Heart right ventricle (tissue), 16 donors: Measurements from ENCODE around the gene MUC5B. TPM values are rescaled to one million over a fixed set of nuclear protein-coding genes. Genes with fewer than 3 reads are reported as not detected.

Experiments
- ATAC-seq, 8 donors: fragments of 200-7000 bp; cut with Tn5 transposase; one replicate each; pipeline ENCODE4 v1.9.1; 2020; ENCODE audit warnings: mild to moderate bottlenecking in 8 of 8, moderate library complexity in 8 of 8, moderate number of reproducible peaks in 1 of 8
- DNase-seq, 2 donors: peaks; one replicate each; pipeline ENCODE4 v3.0.0-alpha.2; 2020
- H3K27ac ChIP-seq, 10 donors: fragments of 200-600 bp; sonication (generic) in 2 of 10; one replicate each; pipeline versions ENCODE4 v1.5.0 to v1.8.0; 2020 to 2022; ENCODE audit warnings: mild to moderate bottlenecking in 3 of 10
- H3K27me3 ChIP-seq, 7 donors: fragments of 200-600 bp; one replicate each; pipeline ENCODE4 v1.8.0; 2021 to 2022; ENCODE audit warnings: mild to moderate bottlenecking in 2 of 7
- H3K36me3 ChIP-seq, 9 donors: fragments of 200-600 bp; sonication (generic) in 1 of 9; one replicate each; pipeline versions ENCODE4 v1.5.0 to v1.8.0; 2020 to 2022; ENCODE audit warnings: mild to moderate bottlenecking in 2 of 9
- H3K4me1 ChIP-seq, 9 donors: fragments of 200-600 bp; sonication (generic) in 1 of 9; one replicate each; pipeline versions ENCODE4 v1.5.0 to v1.8.0; 2020 to 2022; ENCODE audit warnings: mild to moderate bottlenecking in 4 of 9
- H3K4me3 ChIP-seq, 10 donors: fragments of 200-600 bp; sonication (generic) in 2 of 10; one replicate each; pipeline versions ENCODE4 v1.5.0 to v1.8.0; 2020 to 2022; ENCODE audit warnings: mild to moderate bottlenecking in 7 of 10, moderate library complexity in 2 of 10
- H3K9me3 ChIP-seq, 11 donors: fragments of 200-600 bp in 10 of 11; sonication (generic) in 2 of 11; one replicate each; pipeline versions ENCODE4 v1.5.0 to v1.8.0; 2013 to 2022; ENCODE audit warnings: mild to moderate bottlenecking in 2 of 11, control low read depth in 1 of 11, moderate library complexity in 1 of 11
- CTCF ChIP-seq, 9 donors: fragments of 200-600 bp; sonication (generic) in 2 of 9; IDR thresholded peaks; one replicate each; pipeline versions ENCODE4 v1.5.0 to v1.8.0; 2021 to 2022; ENCODE audit warnings: antibody characterized with exemption in 9 of 9, mild to moderate bottlenecking in 5 of 9, moderate library complexity in 1 of 9
- WGBS, 2 donors: extraction: QIAGEN DNeasy Blood & Tissue Kit; methylation state at CpG; one replicate each; pipeline ENCODE4 v1.1.7; 2013; ENCODE audit warnings: inconsistent platforms in 1 of 2; 5-methylcytosine and 5-hydroxymethylcytosine counted together
- intact Hi-C, 10 donors: fragments of 100-400 bp; cut with DNase I; formaldehyde crosslinking; loops; one replicate each; pipeline versions ENCODE4 v1.11.1 to v1.14.2; 2022
- polyA plus RNA-seq, 2 donors: library from polyadenylated mRNA; stranded (reverse); fragments of 200-250 nt; gene quantifications; one replicate each; pipeline ENCODE4 v1.2.3, GENCODE V29; 2013
- total RNA-seq, 10 donors: library from RNA; stranded (reverse); fragmentation: NEBNext Ultra II Directional in 3 of 10; extraction: Animal tissue kit (Norgen Biotek cat#: 25700) in 3 of 10; gene quantifications; one replicate each; pipeline versions ENCODE4 v1.2.1 to v1.2.4, GENCODE V29; 2021 to 2023
- donor health status: Arrhythmogenic right ventricular cardiomyopathy.
- donor health status: ischemic (EF 13 %, LVEDD 7.1; RV severe dilation, severe dysfunction).
- donor health status: healthy with polysubstance abuse.
- donor health status: DM: no; HTN: yes; CAD: no.
- donor health status: DM: no; HTN: no; CAD: no.
- donor health status: ischemic (EF 25% LVEDD 6.9; RV normal size, moderate dysfunction).
- donor health status: ischemic (EF 25% LVEDD 5.7; RV mildly dilated, moderate dysfunction).
- donor health status: healthy.
- donor health status: DM: yes; HTN: yes; CAD: no.
- donor health status: Ischemic cardiomyopathy.
- donor health status: ischemic (EF 35%, LVEDD 5.7; RV mildly dilated, moderate dysfunction).
- donor health status: nonischemic (EF 11% LVEDD 7.7; RV severe dilation, severe dysfunction).
- donor health status: DM: yes; HTN: yes; CAD: no.
- donor health status: PGD.
- donor health status: ischemic (EF 29% LVEDD 5.4; RV normal size, mild dysfunction).
- donor health status: nonischemic (EF 23%, LVEDD 6.1; RV moderate dilation, normal function).

The MUC5B gene
- total and polyA plus RNA-seq, 12 donors = not detected

- intact Hi-C loops = loop anchor here in 3 of 10 donors (10.0 kb wide), 2 partner anchors 145 to 245 kb away; no protein-coding TSS in a partner anchor
- 82 to 87% methylated on average over 5 of the region's 5 CpGs for WGBS, 2 donors
- Histone ChIP-seq H3K9me3 (no peaks in the 10 kb centered on the region), H3K4me3 (no peak overlapping the region), H3K27ac (no peak overlapping the region), H3K4me1 (peaks cover 0 to 9% (median 0%) of the 10 kb centered on the region in 9 donors), H3K27me3 (no peaks in the 10 kb centered on the region), H3K36me3 (peaks cover 0 to 18% (median 0%) of the 10 kb centered on the region in 9 donors)
- ATAC-seq (peak in 1 of 8 donors; percentile 9), DNase-seq (no peak)
- TF ChIP-seq CTCF (IDR thresholded peaks at IDR 0.05) = no peak
Observed at GRCh38 chr11:1269957-1270356, 47.1 kb downstream of the MUC5B start.

GRCh38 chr11:1270476-1270875 is 47.6 kb downstream of the MUC5B start:
- no peak overlapping the region for H3K4me3 ChIP-seq
- 91 to 93% methylated on average over 10 of the region's 10 CpGs for WGBS, 2 donors
- peaks cover 0 to 9% (median 0%) of the 10 kb centered on the region in 9 donors for H3K4me1 ChIP-seq
- no peak for TF ChIP-seq CTCF (IDR thresholded peaks at IDR 0.05)
- H3K27ac ChIP-seq = no peak overlapping the region
- intact Hi-C loops = loop anchor here in 1 of 10 donors (10.0 kb wide), 1 partner anchor 144 kb away; no protein-coding TSS in a partner anchor
- no peaks in the 10 kb centered on the region for H3K27me3 ChIP-seq
- ATAC-seq = no peak
- peaks cover 0 to 23% (median 0%) of the 10 kb centered on the region in 9 donors for H3K36me3 ChIP-seq
- DNase-seq = no peak
- H3K9me3 ChIP-seq = no peaks in the 10 kb centered on the region

GRCh38 chr11:1271002-1271401 is 48.1 kb downstream of the MUC5B start:
- no peak for TF ChIP-seq CTCF (IDR thresholded peaks at IDR 0.05)
- Histone ChIP-seq H3K9me3 (no peaks in the 10 kb centered on the region), H3K27me3 (no peaks in the 10 kb centered on the region), H3K36me3 (peaks cover 0 to 29% (median 4%) of the 10 kb centered on the region in 9 donors), H3K4me1 (peaks cover 0 to 12% (median 2%) of the 10 kb centered on the region in 9 donors), H3K27ac (no peak overlapping the region), H3K4me3 (no peak overlapping the region)
- DNase-seq = no peak
- WGBS, 2 donors = 58 to 66% methylated on average over 13 of the region's 13 CpGs
- intact Hi-C loops = loop anchor here in 1 of 10 donors (10.0 kb wide), 1 partner anchor 144 kb away; no protein-coding TSS in a partner anchor
- peak in 1 of 8 donors; percentile 34 for ATAC-seq

- Histone ChIP-seq H3K27ac (no peak overlapping the region), H3K27me3 (no peaks in the 10 kb centered on the region), H3K36me3 (peaks cover 0 to 33% (median 8%) of the 10 kb centered on the region in 9 donors), H3K4me1 (peaks cover 0 to 16% (median 6%) of the 10 kb centered on the region in 9 donors), H3K4me3 (no peak overlapping the region), H3K9me3 (no peaks in the 10 kb centered on the region)
- DNase-seq = no peak
- TF ChIP-seq CTCF (IDR thresholded peaks at IDR 0.05) = no peak
- ATAC-seq = no peak
- WGBS, 2 donors = 77% methylated on average over 9 of the region's 9 CpGs
- intact Hi-C loops = loop anchor here in 1 of 10 donors (10.0 kb wide), 1 partner anchor 143 kb away; no protein-coding TSS in a partner anchor
Observed at GRCh38 chr11:1271406-1271805, 48.5 kb downstream of the MUC5B start.
